Measurements from ENCODE around the gene DBET.
"Not testable (repeated sequence)": the region's sequence is repeated elsewhere in the genome, so short reads cannot be mapped to it uniquely, and the experiment has no call there.

The DBET gene

GRCh38 chr4:190049378-190050239 lies 14.7 kb upstream of the DBET start:
- not testable (repeated sequence) for DNase-seq

- not testable (repeated sequence) for DNase-seq
These were observed 5.3 kb upstream of the DBET start for GRCh38 chr4:190058997-190059396.

- DNase-seq: not testable (repeated sequence)
These were observed 503 bp downstream of the DBET start for GRCh38 chr4:190064805-190065204.

GRCh38 chr4:190068351-190068750 lies 4.0 kb downstream of the DBET start:
- DNase-seq: not testable (repeated sequence)

GRCh38 chr4:190093052-190093451 lies 28.8 kb downstream of the DBET start:
- DNase-seq: not testable (repeated sequence)

GRCh38 chr4:190094031-190094430 lies 29.7 kb downstream of the DBET start:
- not testable (repeated sequence) for DNase-seq

- not testable (repeated sequence) for DNase-seq
These were observed 31.0 kb downstream of the DBET start for GRCh38 chr4:190095335-190095734.

GRCh38 chr4:190099605-190100004 lies 35.3 kb downstream of the DBET start:
- not testable (repeated sequence) for DNase-seq

GRCh38 chr4:190101525-190101924 lies 37.2 kb downstream of the DBET start:
- DNase-seq: not testable (repeated sequence)

GRCh38 chr4:190106191-190106590 lies 41.9 kb downstream of the DBET start:
- not testable (repeated sequence) for DNase-seq

GRCh38 chr4:190106611-190107480 lies 42.5 kb downstream of the DBET start:
- DNase-seq: not testable (repeated sequence)

GRCh38 chr4:190107766-190108485 lies 43.6 kb downstream of the DBET start:
- DNase-seq: not testable (repeated sequence)

GRCh38 chr4:190108756-190109155 lies 44.5 kb downstream of the DBET start:
- not testable (repeated sequence) for DNase-seq

GRCh38 chr4:190109390-190110011 lies 45.2 kb downstream of the DBET start:
- DNase-seq: not testable (repeated sequence)

- DNase-seq: not testable (repeated sequence)
These were observed 45.7 kb downstream of the DBET start for GRCh38 chr4:190110033-190110432.

GRCh38 chr4:190110570-190111295 lies 46.4 kb downstream of the DBET start:
- not testable (repeated sequence) for DNase-seq

- DNase-seq: not testable (repeated sequence)
These were observed 48.6 kb downstream of the DBET start for GRCh38 chr4:190112879-190113278.

- not testable (repeated sequence) for DNase-seq
These were observed 50.7 kb downstream of the DBET start for GRCh38 chr4:190114991-190115390.
